Natural killer cell (primary cell): ENCODE results near the gene FAM131B. TPM values are rescaled to one million over a fixed set of nuclear protein-coding genes. Genes with fewer than 3 reads are reported as not detected.

Source experiments
- ATAC-seq, 3 donors: fragments of 150-1000 bp in 2 of 3; fragments of 200-7000 bp in 1 of 3; cut with Tn5 transposase; 1 replicate in 1 of 3; 2 replicates in 2 of 3; pipeline ENCODE4 v1.10.0; 2021; ENCODE audit warnings: mild to moderate bottlenecking in 2 of 3, moderate library complexity in 2 of 3
- DNase-seq, 2 donors: peaks; one replicate each; pipeline versions ENCODE4 v3.0.0 to v3.0.0-alpha.2; 2013 to 2021; ENCODE audit warnings: mixed read lengths in 1 of 2
- H3K27ac ChIP-seq: one replicate; pipeline ENCODE4 v1.5.1; 2013; ENCODE audit warnings: mild to moderate bottlenecking, low read length
- H3K27me3 ChIP-seq: one replicate; pipeline ENCODE4 v1.6.1; 2013; ENCODE audit warnings: low read length; ENCODE audit not compliant: control insufficient read depth, insufficient read depth
- H3K36me3 ChIP-seq: one replicate; pipeline ENCODE4 v1.6.1; 2013; ENCODE audit warnings: low read length; ENCODE audit not compliant: control insufficient read depth, insufficient read depth
- H3K4me1 ChIP-seq: one replicate; pipeline ENCODE4 v1.6.1; 2013; ENCODE audit warnings: low read length; ENCODE audit not compliant: control insufficient read depth, insufficient read depth
- H3K4me3 ChIP-seq: one replicate; pipeline ENCODE4 v1.5.1; 2013; ENCODE audit warnings: low read length
- H3K9me3 ChIP-seq: one replicate; pipeline ENCODE4 v1.6.1; 2013; ENCODE audit warnings: low read length; ENCODE audit not compliant: control insufficient read depth, insufficient read depth
- H3K27ac Mint-ChIP-seq, 2 donors: one replicate each; pipeline ENCODE4 v1.8.0; 2022; ENCODE audit warnings: mild to moderate bottlenecking in 2 of 2, mixed read lengths in 2 of 2, moderate library complexity in 1 of 2
- H3K27me3 Mint-ChIP-seq, 2 donors: one replicate each; pipeline ENCODE4 v1.8.0; 2022; ENCODE audit warnings: low read depth in 2 of 2, mixed read lengths in 2 of 2
- H3K36me3 Mint-ChIP-seq: one replicate; pipeline ENCODE4 v1.8.0; 2022; ENCODE audit warnings: mixed read lengths
- H3K4me1 Mint-ChIP-seq, 2 donors: one replicate each; pipeline ENCODE4 v1.8.0; 2022; ENCODE audit warnings: mixed read lengths in 2 of 2
- H3K4me3 Mint-ChIP-seq: one replicate; pipeline ENCODE4 v1.8.0; 2022; ENCODE audit warnings: mild to moderate bottlenecking, moderate library complexity, mixed read lengths
- H3K9me3 Mint-ChIP-seq, 2 donors: one replicate each; pipeline ENCODE4 v1.8.0; 2022; ENCODE audit warnings: mixed read lengths in 2 of 2
- CTCF ChIP-seq: fragments of 200-600 bp; IDR thresholded peaks from one replicate; pipeline ENCODE4 v1.8.0; 2022; ENCODE audit warnings: antibody characterized with exemption
- WGBS: methylation state at CpG from one replicate; pipeline ENCODE4 v1.1.7; 2013; ENCODE audit warnings: missing lambda C conversion rate; ENCODE audit not compliant: insufficient coverage; 5-methylcytosine and 5-hydroxymethylcytosine counted together
- intact Hi-C: fragments of 100-400 bp; cut with micrococcal nuclease; formaldehyde crosslinking; loops from one replicate; pipeline ENCODE4 v1.14.2; 2022
- total RNA-seq, 4 donors: library from RNA; stranded (reverse); fragments of 120-200 nt in 1 of 4; gene quantifications; one replicate each; pipeline versions ENCODE4 v1.2.3 to v1.2.4, GENCODE V29; 2013 to 2022

FAM131B gene
- total RNA-seq, 3 donors from 2014 or later (not counting 1 experiment from before 2014, with no cell fraction given) = 2.3 to 2.8 (median 2.5) TPM

DNA sequence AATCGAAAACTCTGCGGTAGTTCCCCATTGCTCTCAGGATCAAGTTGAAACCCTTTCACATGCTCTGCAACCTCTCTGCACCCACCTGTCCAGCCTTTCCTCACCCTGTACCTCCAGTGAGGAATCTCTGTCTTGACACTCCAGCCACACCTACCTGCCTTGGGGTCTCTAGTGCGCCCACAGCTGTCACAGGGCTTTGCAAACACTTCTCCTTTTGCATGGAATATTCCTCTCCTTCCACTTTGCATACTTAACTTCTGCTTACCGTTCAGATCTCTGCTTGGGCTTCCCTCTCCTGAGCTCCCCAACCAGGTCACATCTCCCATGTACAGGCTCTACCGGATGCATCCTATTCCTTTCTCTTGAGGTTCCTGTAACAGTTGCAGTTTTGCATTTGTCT lies 12.0 kb upstream of the FAM131B start:
- H3K4me3 Mint-ChIP-seq = no peak overlapping the region

GRCh38 chr7:143373255-143373794 lies 10.8 kb upstream of the FAM131B start:
- Mint-ChIP-seq H3K36me3 (no peaks in the 10 kb centered on the region), H3K27ac (peak overlapping the region; percentile 75 to 94), H3K27me3 (no peaks in the 10 kb centered on the region), H3K9me3 (no peaks in the 10 kb centered on the region), H3K4me3 (no peak overlapping the region), H3K4me1 (peaks cover 59 to 64% of the 10 kb centered on the region in 2 donors)
- DNase-seq (no peak), ATAC-seq (no peak)
- Histone ChIP-seq H3K27me3 (no peaks in the 10 kb centered on the region), H3K36me3 (no peaks in the 10 kb centered on the region), H3K9me3 (no peaks in the 10 kb centered on the region), H3K27ac (no peak overlapping the region), H3K4me3 (no peak overlapping the region), H3K4me1 (peaks cover 70% of the 10 kb centered on the region)
- intact Hi-C loops = loop anchor here (10.0 kb wide), 1 partner anchor 579 kb away; no protein-coding TSS in a partner anchor
- TF ChIP-seq CTCF = no peak
- 93% methylated on average over 4 of the region's 4 CpGs for WGBS

More for the DNA sequence above, 12.0 kb upstream of the FAM131B start:
- no peaks in the 10 kb centered on the region for H3K36me3 ChIP-seq
- intact Hi-C loops = loop anchor here (10.0 kb wide), 1 partner anchor 580 kb away; no protein-coding TSS in a partner anchor
- no peak for ATAC-seq
- Mint-ChIP-seq H3K36me3 (no peaks in the 10 kb centered on the region), H3K4me1 (peaks cover 71 to 76% of the 10 kb centered on the region in 2 donors), H3K27me3 (no peaks in the 10 kb centered on the region), H3K9me3 (no peaks in the 10 kb centered on the region), H3K27ac (peak overlapping the region; percentile 75 to 94)
- no peak overlapping the region for H3K4me3 ChIP-seq
- no peaks in the 10 kb centered on the region for H3K27me3 ChIP-seq
- no peak for TF ChIP-seq CTCF
- H3K9me3 ChIP-seq = no peaks in the 10 kb centered on the region
- WGBS = 78% methylated on average over 5 of the region's 5 CpGs
- no peak for DNase-seq
- peak overlapping the region; percentile 85 for H3K27ac ChIP-seq
- H3K4me1 ChIP-seq = peaks cover 82% of the 10 kb centered on the region

DNA sequence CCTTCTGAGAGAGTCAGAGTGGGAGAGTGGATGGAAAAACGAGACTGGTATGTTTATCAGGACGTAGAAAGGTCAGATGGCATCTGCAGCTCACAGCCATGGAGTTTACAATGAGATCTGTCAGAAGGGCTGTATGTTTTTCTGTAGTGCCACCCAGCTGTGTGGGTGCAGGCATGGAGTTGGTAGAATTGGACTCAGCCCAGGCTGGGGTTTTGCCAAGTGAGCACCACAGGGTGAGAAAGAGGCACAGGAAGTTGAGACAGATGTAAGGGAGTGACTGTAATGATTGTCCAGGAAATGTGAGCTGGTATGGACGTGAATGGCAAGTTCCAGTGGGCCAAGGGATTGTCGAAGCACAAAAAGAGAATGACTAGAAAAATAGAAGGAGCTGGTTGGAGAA lies 9.6 kb upstream of the FAM131B start:
- Mint-ChIP-seq H3K27me3 (no peaks in the 10 kb centered on the region), H3K9me3 (no peaks in the 10 kb centered on the region), H3K4me3 (peak overlapping the region; percentile 49), H3K36me3 (no peaks in the 10 kb centered on the region), H3K4me1 (peaks cover 50 to 55% of the 10 kb centered on the region in 2 donors), H3K27ac (peak overlapping the region; percentile 76 to 80)
- Histone ChIP-seq H3K27ac (peak overlapping the region; percentile 28), H3K4me3 (no peak overlapping the region), H3K36me3 (no peaks in the 10 kb centered on the region), H3K9me3 (no peaks in the 10 kb centered on the region), H3K27me3 (no peaks in the 10 kb centered on the region), H3K4me1 (peaks cover 57% of the 10 kb centered on the region)
- ATAC-seq (peak; percentile 14 to 64 (median 52)), DNase-seq (peak in 1 of 2 donors; percentile 73)
- 32% methylated on average over 4 of the region's 4 CpGs for WGBS
- intact Hi-C loops = loop anchor here (10.0 kb wide), 1 partner anchor 577 kb away; no protein-coding TSS in a partner anchor
- no peak for TF ChIP-seq CTCF
